DMS153 treated with DMSO at 0.1 percent for 48 hours (cell line): ENCODE results near the gene XYLB.

Source experiments
- DNase-seq: peaks from one replicate; lab custom pipeline; 2025; ENCODE audit not compliant: unreplicated experiment; lab: John Stamatoyannopoulos, UW

Gene XYLB

DNA sequence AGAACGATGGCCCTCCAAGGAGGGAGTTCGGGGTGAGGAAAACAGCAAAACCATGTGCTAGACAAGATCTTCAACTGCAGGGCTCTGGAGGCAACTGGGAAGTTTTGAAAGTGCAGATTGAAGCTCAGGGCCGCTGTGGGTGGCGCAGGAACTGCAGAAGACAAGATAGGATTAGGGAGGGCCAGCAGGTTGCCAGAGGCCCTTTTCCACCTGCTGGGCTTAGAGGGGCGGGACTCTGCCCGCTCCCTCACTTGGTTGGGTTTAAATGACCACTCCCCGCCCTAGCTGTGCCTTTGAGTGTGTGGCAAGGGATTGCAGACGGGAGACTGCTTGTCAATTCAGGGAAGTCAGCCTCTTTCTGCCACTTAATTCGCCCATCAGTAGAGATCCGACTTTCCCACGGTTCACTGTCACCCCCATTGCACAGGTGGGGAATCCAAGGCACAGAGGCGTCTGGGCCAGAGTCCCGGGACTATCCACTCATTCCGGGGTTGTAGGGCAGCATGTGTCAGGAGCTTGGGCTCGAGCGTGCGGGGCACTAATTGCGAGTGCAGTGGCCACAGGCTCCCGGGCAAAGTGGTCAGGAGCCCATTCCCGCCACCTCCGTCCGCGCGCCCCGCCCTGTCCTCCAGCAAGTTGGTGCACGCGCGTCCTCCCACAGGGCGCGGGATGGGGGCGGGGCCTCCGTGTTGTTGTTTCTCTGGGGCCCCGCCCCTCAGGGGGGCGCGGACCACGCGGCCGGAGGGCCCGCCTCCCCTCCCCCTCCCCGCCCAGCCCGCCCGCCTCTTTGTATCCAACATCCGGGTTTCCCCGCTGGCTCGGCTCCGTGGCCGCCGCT lies 106.7 kb downstream of the XYLB start, which contains the start of gene ACVR2B:
ACVR2B (plus strand) TSS at position 816 of the 838 bp plus-strand sequence. CDS start 433 bp downstream, outside the sequence.
- DNase-seq: peak; percentile 13

DNA sequence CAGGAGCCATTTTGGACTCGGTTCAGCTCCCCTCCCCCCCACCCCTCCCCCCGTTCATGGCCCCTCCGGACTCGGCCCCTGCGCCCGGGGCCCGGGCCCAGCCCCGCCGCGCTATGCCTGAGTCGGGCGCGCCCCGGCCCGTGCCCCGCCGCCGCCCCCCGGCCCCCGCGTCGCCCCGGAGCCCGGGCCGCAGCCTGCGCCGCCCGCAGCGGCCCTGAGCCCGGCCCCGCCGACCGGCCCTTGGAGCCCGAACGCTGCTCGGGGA lies 107.3 kb downstream of the XYLB start:
- DNase-seq: no peak

DNA sequence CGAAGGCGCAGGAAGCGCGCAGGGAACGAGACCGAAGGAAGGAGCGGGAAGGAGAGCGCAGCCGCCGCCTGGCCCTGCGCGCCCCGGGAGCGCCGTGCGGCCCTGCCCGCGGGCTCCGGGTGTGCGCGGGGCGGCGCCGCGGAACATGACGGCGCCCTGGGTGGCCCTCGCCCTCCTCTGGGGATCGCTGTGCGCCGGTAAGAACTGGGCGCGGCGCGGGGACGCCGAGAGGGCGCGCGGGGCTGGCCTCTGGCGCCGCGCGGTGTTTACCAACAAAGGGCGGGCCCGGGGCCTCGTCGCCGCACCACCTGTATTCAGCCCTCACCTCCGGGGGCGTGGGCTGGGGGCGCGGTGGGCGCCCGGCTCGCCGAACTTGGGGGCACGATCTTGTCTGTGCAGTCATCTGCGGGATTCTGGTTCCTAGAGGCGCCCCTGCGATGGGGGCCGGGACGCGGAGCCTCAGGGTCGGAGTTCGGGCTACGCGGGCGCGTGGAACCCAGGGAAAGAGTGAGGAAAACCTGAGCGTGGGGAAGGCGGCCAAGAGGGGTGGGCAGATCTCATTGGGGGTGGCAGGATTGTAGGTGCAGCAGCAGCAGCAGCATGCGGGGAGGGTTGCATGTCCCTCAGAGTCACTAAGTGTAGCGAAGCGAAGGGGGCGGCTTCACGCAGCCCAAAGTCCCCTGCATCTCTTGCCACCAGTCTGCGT lies 107.7 kb downstream of the XYLB start:
- DNase-seq: peak; percentile 0

DNA sequence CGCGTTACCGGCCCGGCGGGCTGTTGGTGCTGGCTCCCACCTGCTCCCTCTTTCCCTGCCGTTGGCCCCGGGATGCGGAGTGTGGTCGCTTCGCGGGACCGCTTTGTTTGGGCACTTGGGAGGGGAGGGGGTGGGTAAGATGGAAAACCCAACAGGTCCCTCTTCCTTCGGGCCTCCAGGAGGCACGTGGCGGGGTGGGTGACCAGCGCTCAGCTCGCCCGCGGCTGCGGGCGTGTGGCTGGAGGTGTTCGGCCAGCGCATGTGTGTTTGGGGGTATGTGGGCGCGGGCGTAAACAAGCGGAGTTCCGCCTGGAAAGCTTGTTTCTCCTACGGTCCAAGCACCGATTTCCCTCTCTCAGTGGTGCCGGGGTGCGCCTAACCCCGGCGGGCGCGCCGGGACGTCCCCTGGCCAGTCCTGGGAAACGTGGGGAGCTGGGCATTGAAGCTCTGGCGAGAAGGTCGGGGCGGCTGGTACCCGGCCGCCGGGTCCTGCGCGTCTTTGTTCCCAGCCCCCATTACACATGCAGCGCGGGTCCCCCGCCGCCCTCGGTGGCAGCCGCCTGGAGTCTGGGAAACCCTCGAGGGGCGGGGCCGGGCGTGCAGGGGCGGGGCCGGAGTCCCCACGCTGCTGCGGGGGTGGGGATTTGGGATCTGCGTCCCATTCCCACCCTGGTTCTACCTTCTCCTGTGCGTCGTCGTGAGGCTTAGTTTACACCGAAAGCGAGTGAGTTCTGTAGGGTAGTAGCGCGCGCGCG lies 108.5 kb downstream of the XYLB start:
- peak; percentile 16 for DNase-seq

DNA sequence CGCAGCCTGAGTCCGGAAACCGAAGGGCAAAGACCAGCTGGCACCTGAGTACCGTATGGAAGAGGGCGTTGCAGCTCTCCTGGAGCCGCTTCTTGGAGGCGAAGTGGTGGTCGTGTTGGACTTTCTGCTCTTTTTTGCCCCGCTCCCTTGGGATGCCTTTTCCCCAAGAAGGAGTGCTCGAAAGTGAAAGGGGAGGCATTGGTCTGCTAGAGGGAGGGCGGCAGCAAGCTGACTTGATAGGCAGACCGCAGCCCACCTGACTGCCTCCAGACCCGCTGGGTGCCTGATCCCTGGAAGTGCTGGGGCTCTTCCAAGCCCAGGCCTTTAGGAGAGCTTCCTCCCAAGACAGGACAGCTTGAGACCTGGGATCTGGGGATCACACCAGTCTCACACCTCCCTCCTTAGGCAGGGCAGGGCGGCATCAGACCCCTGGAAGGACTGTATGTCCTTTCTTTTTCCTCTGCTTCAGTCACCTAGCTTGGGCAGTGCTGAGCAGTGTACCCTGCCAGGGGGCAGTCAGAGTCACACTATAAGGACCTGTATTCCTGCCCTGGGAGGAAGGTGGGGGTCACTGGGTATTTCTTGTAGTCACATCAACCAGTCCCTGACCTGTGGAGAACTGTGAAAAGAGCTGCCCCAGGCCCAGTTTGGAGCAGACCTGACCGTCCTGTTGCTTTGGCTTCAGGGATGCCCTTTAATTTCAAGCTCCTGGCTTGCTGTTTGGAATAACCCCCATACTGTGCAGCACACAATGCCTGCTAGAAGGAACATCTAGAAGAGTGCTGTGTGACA lies 109.2 kb downstream of the XYLB start:
- DNase-seq: no peak

DNA sequence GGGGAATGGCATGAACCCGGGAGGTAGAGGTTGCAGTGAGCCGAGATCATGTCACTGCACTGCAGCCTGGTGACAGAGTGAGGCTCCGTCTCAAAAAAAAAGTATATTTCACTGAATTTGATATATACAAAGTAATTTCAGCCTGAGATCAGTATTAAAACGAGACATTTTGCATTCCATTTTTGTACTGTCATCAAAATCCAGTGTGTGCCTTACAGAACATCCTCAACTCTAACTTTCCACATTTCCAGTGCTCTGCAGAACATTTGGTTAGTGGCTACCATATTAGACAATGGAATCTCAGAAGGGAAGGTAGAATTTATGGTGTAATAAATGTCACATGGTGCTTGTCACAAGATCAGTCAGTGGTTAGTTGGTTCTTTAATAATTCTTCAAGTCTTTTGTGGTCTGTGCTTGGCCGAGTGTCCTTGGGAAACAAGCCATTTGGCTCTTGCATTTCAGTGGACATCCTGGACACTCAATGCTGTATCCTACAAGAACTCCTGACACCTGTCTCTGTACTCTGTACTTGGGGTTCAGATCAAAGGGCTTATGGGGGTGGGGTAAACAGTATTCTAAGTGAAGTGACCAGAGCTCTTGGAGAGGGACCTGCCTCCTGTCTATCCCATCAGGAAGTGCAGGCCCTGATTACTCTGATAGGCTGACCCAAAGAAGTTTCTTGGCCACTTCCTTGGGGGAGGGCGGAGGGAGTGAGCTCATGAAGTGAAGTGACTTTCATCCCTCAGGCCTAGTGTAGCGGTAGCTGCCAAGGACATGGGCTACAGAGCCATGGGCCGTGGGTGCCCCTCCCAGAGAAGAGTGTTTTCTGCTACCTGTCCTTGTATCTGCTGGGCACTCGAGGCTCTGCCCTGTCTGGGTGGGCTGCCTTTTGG lies 110.8 kb downstream of the XYLB start:
- no peak for DNase-seq

DNA sequence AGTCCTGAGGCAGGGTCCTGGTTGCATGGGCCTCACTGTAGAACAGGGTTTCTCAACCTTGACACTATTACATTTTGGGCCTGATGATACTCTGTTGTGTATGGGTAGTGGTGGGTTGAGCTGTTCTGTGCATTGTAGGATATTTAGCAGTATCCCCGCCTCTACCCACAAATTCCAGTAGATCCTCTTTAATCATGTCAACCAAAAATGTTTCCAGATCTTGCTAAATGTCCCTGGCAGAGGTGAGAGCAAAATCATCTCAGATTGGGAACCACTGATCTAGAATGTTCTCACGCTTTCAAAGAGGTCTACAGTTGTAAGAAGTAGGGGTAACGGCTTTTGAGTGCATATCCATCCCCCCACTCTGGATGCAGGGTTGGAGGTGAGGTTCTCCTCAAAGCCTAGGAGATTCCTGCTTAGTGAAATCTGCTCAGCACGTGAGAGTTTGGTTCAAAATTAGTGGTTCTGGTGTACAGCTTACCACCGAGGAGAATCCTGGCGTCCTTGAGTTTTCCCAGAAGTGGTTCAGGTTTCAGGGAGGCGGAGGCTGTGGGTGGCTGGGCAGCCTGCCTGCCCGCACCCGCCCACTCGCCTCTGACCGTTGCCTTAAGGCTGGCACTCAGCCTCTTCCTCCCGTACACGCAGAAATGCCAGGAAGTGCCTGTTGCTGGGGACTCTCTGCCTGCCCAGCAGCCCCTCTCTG lies 112.4 kb downstream of the XYLB start:
- DNase-seq: peak; percentile 1

DNA sequence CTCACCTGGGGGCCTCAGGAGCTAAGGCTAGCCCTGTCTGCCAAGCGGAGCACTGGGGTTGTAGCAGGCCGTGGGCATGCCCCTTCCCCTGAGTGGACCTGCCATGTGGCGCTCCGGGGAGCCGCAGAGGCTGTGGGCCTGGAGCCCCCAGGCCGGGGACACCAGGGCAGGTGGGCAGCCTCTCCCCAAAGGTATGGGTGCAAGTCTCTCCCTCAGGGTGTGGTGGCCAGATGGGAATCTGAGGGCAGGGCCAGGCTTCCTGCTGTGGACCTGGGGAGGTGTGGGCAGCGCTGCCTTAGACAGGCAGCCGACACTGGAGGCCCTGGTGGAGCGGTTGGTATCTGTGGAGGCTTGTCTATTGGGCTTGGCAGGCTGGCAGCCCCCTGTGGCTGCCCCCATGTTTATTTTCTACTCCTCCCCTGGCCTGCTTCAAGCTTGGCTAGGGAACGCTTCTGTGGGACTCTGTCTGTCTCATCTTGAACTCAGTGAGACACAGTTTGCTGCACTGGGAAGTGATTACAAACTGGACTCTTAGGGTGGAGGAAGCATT lies 113.0 kb downstream of the XYLB start:
- no peak for DNase-seq

DNA sequence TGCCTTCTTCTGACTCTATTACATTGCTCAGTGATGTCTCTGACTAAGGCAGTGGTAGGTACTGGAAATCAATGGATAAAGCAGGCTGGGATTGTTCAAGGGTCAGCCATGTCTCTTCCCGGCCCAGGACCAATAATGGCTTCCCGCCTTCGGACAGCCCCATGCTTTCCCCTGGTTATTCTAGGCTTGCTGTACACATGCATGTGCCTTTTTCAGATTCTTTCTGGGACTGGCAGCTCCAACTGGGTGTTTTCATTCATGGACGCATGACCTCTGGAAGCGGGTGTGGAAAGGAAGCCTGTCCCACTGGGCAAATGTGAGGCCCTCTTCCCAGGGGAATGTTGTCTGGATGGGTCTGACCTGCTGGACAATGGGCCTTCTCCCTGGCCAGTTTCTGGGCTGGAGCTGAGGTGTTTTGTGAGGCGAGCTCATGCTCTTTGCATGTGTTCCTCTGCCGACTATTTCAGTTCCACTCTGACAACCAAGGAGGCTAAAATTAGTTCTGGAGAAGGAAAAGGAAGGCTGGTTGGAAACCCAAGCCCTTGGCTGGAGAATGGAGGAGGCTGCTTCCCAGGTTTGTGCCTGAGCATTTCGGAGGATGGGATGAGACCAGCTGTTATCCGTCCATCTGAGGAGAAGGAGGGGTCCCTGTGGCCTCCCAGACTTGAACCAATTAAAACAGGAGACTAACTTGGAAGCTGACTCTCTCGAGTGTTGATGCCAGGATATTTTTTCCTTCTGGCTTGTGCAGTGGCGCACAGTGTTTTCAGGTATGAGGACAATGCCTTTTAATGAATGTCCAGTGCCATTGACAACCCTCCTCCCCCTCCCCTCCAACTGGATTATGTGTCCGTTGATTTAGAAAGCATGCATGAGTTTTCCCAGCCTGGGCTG lies 114.0 kb downstream of the XYLB start:
- DNase-seq: no peak
